Amniotic epithelial cell (primary cell): ENCODE results near the gene OR1L6.
A peak's percentile ranks its signal among the peaks of the same experiment; 100 is the strongest.

Experiments
- DNase-seq: peaks from one replicate; pipeline ENCODE4 v3.0.0-alpha.2; 2010; ENCODE audit warnings: low read depth

The OR1L6 gene

GRCh38 chr9:122742003-122742402 is at the start of gene OR1L6:
Gene OR1L6 (plus strand): TSS chr9:122742303. CDS start chr9:122749848, 7,545 bp downstream.
- no peak for DNase-seq

- DNase-seq: no peak
Measured at GRCh38 chr9:122695696-122696095, 46.4 kb upstream of the OR1L6 start.

- no peak for DNase-seq
Measured at GRCh38 chr9:122718038-122718437, 24.1 kb upstream of the OR1L6 start.

- DNase-seq: no peak
Measured at GRCh38 chr9:122719218-122719617, 22.9 kb upstream of the OR1L6 start.

- DNase-seq: no peak
Measured at GRCh38 chr9:122723690-122724089, 18.4 kb upstream of the OR1L6 start, which contains the start of gene OR1L4. Gene OR1L4 (plus strand): TSS chr9:122723990. CDS start chr9:122723990, 0 bp downstream.

GRCh38 chr9:122754825-122755224 is 12.7 kb downstream of the OR1L6 start:
- DNase-seq: no peak

GRCh38 chr9:122767817-122768216 is 25.7 kb downstream of the OR1L6 start:
- DNase-seq: no peak

- DNase-seq: no peak
Measured at GRCh38 chr9:122777052-122777451, 34.9 kb downstream of the OR1L6 start.

GRCh38 chr9:122777935-122778627 is 36.0 kb downstream of the OR1L6 start:
- peak; percentile 32 for DNase-seq

- DNase-seq: no peak
Measured at GRCh38 chr9:122779181-122779580, 37.1 kb downstream of the OR1L6 start.

GRCh38 chr9:122780026-122780425 is 37.9 kb downstream of the OR1L6 start:
- DNase-seq: no peak

GRCh38 chr9:122781671-122782070 is 39.6 kb downstream of the OR1L6 start:
- DNase-seq: no peak

GRCh38 chr9:122785269-122785668 is 43.2 kb downstream of the OR1L6 start:
- DNase-seq: no peak

GRCh38 chr9:122786338-122786737 is 44.2 kb downstream of the OR1L6 start:
- no peak for DNase-seq

- DNase-seq: no peak
Measured at GRCh38 chr9:122788831-122789230, 46.7 kb downstream of the OR1L6 start, which contains the start of gene OR5C1. Gene OR5C1 (plus strand): TSS chr9:122788933. CDS start chr9:122788933, 0 bp downstream.

- no peak for DNase-seq
Measured at GRCh38 chr9:122789256-122790046, 47.3 kb downstream of the OR1L6 start.

- DNase-seq: no peak
Measured at GRCh38 chr9:122791872-122792669, 50.0 kb downstream of the OR1L6 start.

- no peak for DNase-seq
Measured at GRCh38 chr9:122797316-122798063, 55.4 kb downstream of the OR1L6 start.
